ENCODE results near the gene TPT1.
A peak's percentile ranks its signal among the peaks of the same experiment; 100 is the strongest.

The TPT1 gene

GRCh38 chr13:45361596-45362206 lies 20.7 kb upstream of the TPT1 start (continued):
- TF ChIP-seq CTCF (tag by site-specific recombination; IDR thresholded peaks at IDR 0.05), result no peak
- no peak for TF ChIP-seq ZNF664 (tag by site-specific recombination; IDR thresholded peaks at IDR 0.05)
- no peak for TF ChIP-seq REST (tag by site-specific recombination; IDR thresholded peaks at IDR 0.05)
- no peak for TF ChIP-seq ZNF292 (tag by site-specific recombination; IDR thresholded peaks at IDR 0.05; ENCODE audit: borderline replicate concordance, low read depth)
- no peak for TF ChIP-seq ZBTB1 (tag by site-specific recombination; IDR thresholded peaks at IDR 0.05)
- no peak for TF ChIP-seq ZNF248 (tag by site-specific recombination; IDR thresholded peaks at IDR 0.05)
- no peak for TF ChIP-seq ZNF561 (tag by site-specific recombination; IDR thresholded peaks at IDR 0.05; ENCODE audit: borderline replicate concordance)
- TF ChIP-seq ZNF148 (tag by site-specific recombination; IDR thresholded peaks at IDR 0.05; ENCODE audit: borderline replicate concordance), result no peak
- TF ChIP-seq KLF8 (tag by site-specific recombination; IDR thresholded peaks at IDR 0.05), result no peak
- no peak for TF ChIP-seq ZNF18 (tag by site-specific recombination; IDR thresholded peaks at IDR 0.05)
- TF ChIP-seq ZNF19 (tag by site-specific recombination; IDR thresholded peaks at IDR 0.05; ENCODE audit: low read depth), result no peak
- no peak for TF ChIP-seq HOXA7 (CRISPR knock-in tag; IDR thresholded peaks at IDR 0.05; ENCODE audit: borderline replicate concordance)
- TF ChIP-seq RBAK (tag by site-specific recombination; IDR thresholded peaks at IDR 0.05), result no peak
- no peak for TF ChIP-seq ZNF701 (tag by site-specific recombination; IDR thresholded peaks at IDR 0.05)
- TF ChIP-seq GFI1B (tag by site-specific recombination; IDR thresholded peaks at IDR 0.05), result peak; percentile 91
- TF ChIP-seq ZBTB21 (tag by site-specific recombination; IDR thresholded peaks at IDR 0.05), result peak; percentile 74; the same call in 1 of the 2 replicates
- TF ChIP-seq ZSCAN16 (tag by site-specific recombination; IDR thresholded peaks at IDR 0.05), result no peak
- no peak for TF ChIP-seq PRDM4 (tag by site-specific recombination; IDR thresholded peaks at IDR 0.05)
- TF ChIP-seq ZNF341 (tag by site-specific recombination; IDR thresholded peaks at IDR 0.05; ENCODE audit: low read depth), result no peak
- TF ChIP-seq PRDM10 (tag by site-specific recombination; IDR thresholded peaks at IDR 0.05), result no peak
- no peak for TF ChIP-seq ZBTB49 (tag by site-specific recombination; IDR thresholded peaks at IDR 0.05; ENCODE audit: low read depth)
